ENCODE data around the gene UMODL1. TPM values are rescaled to one million over a fixed set of nuclear protein-coding genes. Genes with fewer than 3 reads are reported as not detected.

UMODL1 gene
- total RNA-seq, 1 experiment from 2014 or later = not detected

- Histone ChIP-seq H4K20me1 (ENCODE audit: control insufficient read depth, insufficient read depth, insufficient read length) (no peaks in the 10 kb centered on the region), H3T11ph (ENCODE audit: low read length) (no peak overlapping the region), H3K27ac (ENCODE audit: insufficient read length, low read depth, low read length) (no peak overlapping the region), H3K23me2 (ENCODE audit: insufficient read length, low read depth, low read length, poor library complexity, severe bottlenecking) (no peaks in the 10 kb centered on the region), H4K8ac (replicated peaks; ENCODE audit: insufficient read length, low read depth, low read length) (no peak overlapping the region), H4K91ac (ENCODE audit: insufficient read length, low read depth, low read length) (no peak overlapping the region), H2BK5ac (ENCODE audit: insufficient read length, low read length) (no peak overlapping the region), H3K14ac (ENCODE audit: insufficient read depth, low read length) (no peak overlapping the region), H3K23ac (ENCODE audit: insufficient read length, low read depth, low read length) (no peak overlapping the region), H2BK15ac (ENCODE audit: low read depth, low read length) (no peak overlapping the region), H3K79me2 (ENCODE audit: insufficient read depth, low read length) (no peaks in the 10 kb centered on the region), H3K56ac (ENCODE audit: insufficient read length, low read depth, low read length) (no peak overlapping the region), H2BK120ac (ENCODE audit: low read depth, low read length, poor library complexity, severe bottlenecking) (no peak overlapping the region), H3K9me3 (ENCODE audit: control insufficient read depth, low read depth, low read length) (no peaks in the 10 kb centered on the region), H2BK20ac (ENCODE audit: low read depth, low read length, poor library complexity, severe bottlenecking) (no peak overlapping the region), H3K4ac (ENCODE audit: low read depth, low read length) (no peak overlapping the region), H3K27me3 (ENCODE audit: insufficient read depth, low read length) (no peaks in the 10 kb centered on the region), H4K5ac (ENCODE audit: insufficient read length, low read depth, low read length) (no peak overlapping the region), H2BK12ac (ENCODE audit: insufficient read length, low read depth, low read length) (no peak overlapping the region), H2AFZ (ENCODE audit: low read length) (no peak overlapping the region), H3K9ac (ENCODE audit: extremely low read depth, insufficient read length, low read length) (no peak overlapping the region), H3K4me1 (ENCODE audit: insufficient read depth, low read length) (no peaks in the 10 kb centered on the region; the same call in 1 of the 2 replicates), H3K79me1 (ENCODE audit: insufficient read depth, low read depth, low read length, poor library complexity, severe bottlenecking) (no peaks in the 10 kb centered on the region), H3K4me2 (ENCODE audit: insufficient read depth, insufficient read length, low read length) (no peak overlapping the region), H2AK5ac (ENCODE audit: insufficient read length, low read length) (no peak overlapping the region), H3K18ac (ENCODE audit: insufficient read length, low read depth, low read length) (no peak overlapping the region)
- Mint-ChIP-seq H3K27ac (no peak overlapping the region; a peak in 1 of 7 replicates), H3K9me3 (no peaks in the 10 kb centered on the region), H3K4me1 (peaks cover 25 to 31% of the 10 kb centered on the region in 2 experiments), H3K27me3 (ENCODE audit: low read depth) (peaks cover 13% of the 10 kb centered on the region), H3K36me3 (ENCODE audit: insufficient read depth in 1 of 3, low read depth in 3 of 3) (no peaks in the 10 kb centered on the region; a peak in 1 of 7 replicates), H3K4me3 (peak overlapping the region in 1 of 2 experiments; percentile 7; a peak in 1 of 5 replicates)
- TF ChIP-seq, protein P1, sequence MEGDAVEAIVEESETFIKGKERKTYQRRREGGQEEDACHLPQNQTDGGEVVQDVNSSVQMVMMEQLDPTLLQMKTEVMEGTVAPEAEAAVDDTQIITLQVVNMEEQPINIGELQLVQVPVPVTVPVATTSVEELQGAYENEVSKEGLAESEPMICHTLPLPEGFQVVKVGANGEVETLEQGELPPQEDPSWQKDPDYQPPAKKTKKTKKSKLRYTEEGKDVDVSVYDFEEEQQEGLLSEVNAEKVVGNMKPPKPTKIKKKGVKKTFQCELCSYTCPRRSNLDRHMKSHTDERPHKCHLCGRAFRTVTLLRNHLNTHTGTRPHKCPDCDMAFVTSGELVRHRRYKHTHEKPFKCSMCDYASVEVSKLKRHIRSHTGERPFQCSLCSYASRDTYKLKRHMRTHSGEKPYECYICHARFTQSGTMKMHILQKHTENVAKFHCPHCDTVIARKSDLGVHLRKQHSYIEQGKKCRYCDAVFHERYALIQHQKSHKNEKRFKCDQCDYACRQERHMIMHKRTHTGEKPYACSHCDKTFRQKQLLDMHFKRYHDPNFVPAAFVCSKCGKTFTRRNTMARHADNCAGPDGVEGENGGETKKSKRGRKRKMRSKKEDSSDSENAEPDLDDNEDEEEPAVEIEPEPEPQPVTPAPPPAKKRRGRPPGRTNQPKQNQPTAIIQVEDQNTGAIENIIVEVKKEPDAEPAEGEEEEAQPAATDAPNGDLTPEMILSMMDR (conservative IDR thresholded peaks at IDR 0.05) = no peak
- WGBS (ENCODE audit: extremely low coverage, insufficient read length, low lambda C conversion rate) = no CpG with 5 or more reads among the region's 13 CpGs
- DNase-seq = no peak
Observed at GRCh38 chr21:42120903-42121535, 49.9 kb downstream of the UMODL1 start.
